H1 (cell line): Measurements from ENCODE around the gene ESYT1. TPM values are rescaled to one million over a fixed set of nuclear protein-coding genes. Genes with fewer than 3 reads are reported as not detected.

ENCODE experiments used
- ASH2L ChIP-seq: fragments of 200-600, 300-600 bp; sonication (generic); IDR thresholded peaks from one replicate; pipeline ENCODE4 v1.7.1; 2017; ENCODE audit warnings: low read length
- BCL11A ChIP-seq, 2 experiments: IDR thresholded peaks; one replicate each; pipeline ENCODE4 v1.6.1; 2011; ENCODE audit warnings: low read depth in 2 of 2, low read length in 2 of 2, mild to moderate bottlenecking in 2 of 2
- CREB1 ChIP-seq: IDR thresholded peaks from 2 replicates; pipeline ENCODE4 v1.6.1; 2012; ENCODE audit warnings: inconsistent platforms
- EGR1 ChIP-seq: IDR thresholded peaks from 2 replicates; pipeline ENCODE4 v1.6.1; 2011; ENCODE audit warnings: low read depth, low read length, borderline replicate concordance
- EP300 ChIP-seq, 2 experiments: IDR thresholded peaks; 1 replicate in 1 of 2; 2 replicates in 1 of 2; pipeline ENCODE4 v1.6.1; 2011 to 2012; ENCODE audit warnings: low read depth in 2 of 2, low read length in 2 of 2, mild to moderate bottlenecking in 2 of 2, borderline replicate concordance in 1 of 2, inconsistent platforms in 1 of 2, moderate library complexity in 1 of 2
- KDM4A ChIP-seq: IDR thresholded peaks from one replicate; pipeline ENCODE4 v1.7.1; 2012; ENCODE audit warnings: low read depth, mild to moderate bottlenecking, moderate library complexity, low read length, inconsistent platforms; ENCODE audit not compliant: severe bottlenecking
- POLR2A ChIP-seq, 2 experiments: IDR thresholded peaks; 1 replicate in 1 of 2; 2 replicates in 1 of 2; pipeline ENCODE4 v1.6.1; 2011; ENCODE audit warnings: low read depth in 2 of 2, low read length in 2 of 2, mild to moderate bottlenecking in 2 of 2; ENCODE audit errors: control extremely low read depth in 1 of 2
- POLR2AphosphoS5 ChIP-seq: IDR thresholded peaks from 2 replicates; pipeline ENCODE4 v1.6.1; 2011; ENCODE audit warnings: low read depth, low read length
- RXRA ChIP-seq: IDR thresholded peaks from 2 replicates; pipeline ENCODE4 v1.6.1; 2011; ENCODE audit warnings: low read depth, mild to moderate bottlenecking, low read length, moderate library complexity; ENCODE audit not compliant: insufficient read depth
- TCF12 ChIP-seq: IDR thresholded peaks from 2 replicates; pipeline ENCODE4 v1.6.1; 2011; ENCODE audit warnings: low read depth, mild to moderate bottlenecking, low read length
- TEAD4 ChIP-seq: IDR thresholded peaks from 2 replicates; pipeline ENCODE4 v1.6.1; 2012; ENCODE audit warnings: low read depth, low read length, inconsistent platforms, mixed read lengths
- polyA plus RNA-seq, 7 experiments: library from polyadenylated mRNA; depleted of rRNA in 3 of 7; stranded (reverse) in 5 of 7; unstranded in 2 of 7; fragments of >200 nt in 5 of 7; fragments of 200-250 nt in 2 of 7; gene quantifications; 1 replicate in 5 of 7; 2 replicates in 1 of 7; 4 replicates in 1 of 7; pipeline versions ENCODE4 v1.2.1 to v1.2.3, GENCODE V29; 2011 to 2013; ENCODE audit warnings: missing spikeins in 2 of 7, mixed read lengths in 2 of 7
- total RNA-seq: library from RNA; stranded (reverse); fragmentation: NEBNext Ultra II Directional; extraction: Animal tissue kit (Norgen Biotek cat#: 25700); gene quantifications from 2 replicates; pipeline ENCODE4 v1.2.1, GENCODE V29; 2021
- TF ChIP-seq, protein P1 (sequence below): IDR thresholded peaks from 2 replicates; pipeline ENCODE4 v1.6.1; 2012; ENCODE audit warnings: inconsistent platforms

Gene ESYT1
- total and polyA plus RNA-seq, 2 of the 8 experiments (the other 6 are each of a cell fraction or from before 2014, with no cell fraction given): 86.9 to 165 TPM

- TF ChIP-seq RXRA (no peak), TCF12 (0 out of 2 replicates have a peak, but pooled peaks have one; percentile 25), TEAD4 (no peak; the same call in 1 of the 2 replicates), POLR2A (IDR thresholded peaks at IDR 0.05; ENCODE audit: control extremely low read depth in 1 of 2, low read depth in 2 of 2, low read length in 2 of 2) (peak in 1 of 2 experiments; percentile 47; a peak in 1 of 3 replicates), CREB1 (0 out of 2 replicates have a peak, but pooled peaks have one; percentile 5), POLR2AphosphoS5 (peak; percentile 46; the same call in 1 of the 2 replicates), EGR1 (0 out of 2 replicates have a peak, but pooled peaks have one; percentile 34), ASH2L (peak; percentile 64), EP300 (IDR thresholded peaks at IDR 0.05; ENCODE audit: borderline replicate concordance in 1 of 2, low read depth in 2 of 2, low read length in 2 of 2) (no peak), BCL11A (IDR thresholded peaks at IDR 0.05; ENCODE audit: low read depth in 2 of 2, low read length in 2 of 2) (no peak), KDM4A (peak; percentile 86)
- TF ChIP-seq, protein P1, sequence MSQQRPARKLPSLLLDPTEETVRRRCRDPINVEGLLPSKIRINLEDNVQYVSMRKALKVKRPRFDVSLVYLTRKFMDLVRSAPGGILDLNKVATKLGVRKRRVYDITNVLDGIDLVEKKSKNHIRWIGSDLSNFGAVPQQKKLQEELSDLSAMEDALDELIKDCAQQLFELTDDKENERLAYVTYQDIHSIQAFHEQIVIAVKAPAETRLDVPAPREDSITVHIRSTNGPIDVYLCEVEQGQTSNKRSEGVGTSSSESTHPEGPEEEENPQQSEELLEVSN: peak; percentile 45; the same call in 1 of the 2 replicates
Measured at GRCh38 chr12:56079723-56080555, 48.1 kb upstream of the ESYT1 start, which contains the start of gene ERBB3 (continued).
